Measurements from ENCODE around the gene NSUN5. TPM values are rescaled to one million over a fixed set of nuclear protein-coding genes. Genes with fewer than 3 reads are reported as not detected.

Gene NSUN5
- polyA plus RNA-seq (2011; rRNA removed) = 13.6 and 18.6 TPM in 2 replicates
- 9.7 and 16.0 TPM in 2 replicates for polyA minus RNA-seq (2011; rRNA and poly(A)+ RNA removed)

GRCh38 chr7:73308665-73309214 is at the start of gene NSUN5:
TSS of gene NSUN5 (minus strand) at chr7:73308826. CDS start at chr7:73308790, 36 bp downstream.
- TF ChIP-seq CTCF (IDR thresholded peaks at IDR 0.05; ENCODE audit: low read depth, low read length) = no peak
- DNase-seq (ENCODE audit: low read depth, low spot score) = peak; percentile 6
- Histone ChIP-seq H3K9me3 (ENCODE audit: control insufficient read depth, insufficient read depth, low read length) (no peaks in the 10 kb centered on the region; the same call in 1 of the 2 replicates), H3K4me3 (ENCODE audit: low read depth, low read length) (peak within 1 kb of the TSS; percentile 71), H3K27me3 (ENCODE audit: control insufficient read depth, insufficient read depth, low read length) (no peaks in the 10 kb centered on the region), H3K27ac (ENCODE audit: low read depth, low read length) (no peak within 1 kb of the TSS)
- CTCF ChIA-PET = no interaction called here
- POLR2A ChIA-PET = interaction anchor here (0.6 kb wide), 1 partner anchor 92 kb away, joined by 3 read pairs; no protein-coding TSS in a partner anchor

- no peak for DNase-seq (ENCODE audit: low read depth, low spot score)
- ChIA-PET CTCF (interaction anchor here (1.4 kb wide), 1 partner anchor 32 kb away, joined by 3 read pairs; no protein-coding TSS in a partner anchor), POLR2A (no interaction called here)
- Histone ChIP-seq H3K4me3 (ENCODE audit: low read depth, low read length) (no peak overlapping the region), H3K27me3 (ENCODE audit: control insufficient read depth, insufficient read depth, low read length) (peaks cover 11% of the 10 kb centered on the region), H3K27ac (ENCODE audit: low read depth, low read length) (no peak overlapping the region), H3K9me3 (ENCODE audit: control insufficient read depth, insufficient read depth, low read length) (peaks cover 14% of the 10 kb centered on the region)
- no peak for TF ChIP-seq CTCF (IDR thresholded peaks at IDR 0.05; ENCODE audit: low read depth, low read length)
Observed at GRCh38 chr7:73356159-73356558, 47.5 kb upstream of the NSUN5 start.

- H3K4me3 ChIP-seq (ENCODE audit: low read depth, low read length) = no peak overlapping the region
- H3K9me3 ChIP-seq (ENCODE audit: control insufficient read depth, insufficient read depth, low read length) = peaks cover 10% of the 10 kb centered on the region
- no peak overlapping the region for H3K27ac ChIP-seq (ENCODE audit: low read depth, low read length)
- ChIA-PET POLR2A (no interaction called here), CTCF (interaction anchor here (1.4 kb wide), 1 partner anchor 30 kb away, joined by 3 read pairs; no protein-coding TSS in a partner anchor)
- DNase-seq (ENCODE audit: low read depth, low spot score) = no peak
- no peak for TF ChIP-seq CTCF (IDR thresholded peaks at IDR 0.05; ENCODE audit: low read depth, low read length)
- H3K27me3 ChIP-seq (ENCODE audit: control insufficient read depth, insufficient read depth, low read length) = peaks cover 8% of the 10 kb centered on the region
Observed at GRCh38 chr7:73354821-73355220, 46.2 kb upstream of the NSUN5 start.

GRCh38 chr7:73354196-73354595 is 45.6 kb upstream of the NSUN5 start:
- POLR2A ChIA-PET = no interaction called here

More at GRCh38 chr7:73354196-73354595, 45.6 kb upstream of the NSUN5 start:
- Histone ChIP-seq H3K4me3 (ENCODE audit: low read depth, low read length) (no peak overlapping the region), H3K9me3 (ENCODE audit: control insufficient read depth, insufficient read depth, low read length) (peaks cover 8% of the 10 kb centered on the region), H3K27me3 (ENCODE audit: control insufficient read depth, insufficient read depth, low read length) (peaks cover 7% of the 10 kb centered on the region), H3K27ac (ENCODE audit: low read depth, low read length) (no peak overlapping the region)
- CTCF ChIA-PET = no interaction called here
- no peak for DNase-seq (ENCODE audit: low read depth, low spot score)
- TF ChIP-seq CTCF (IDR thresholded peaks at IDR 0.05; ENCODE audit: low read depth, low read length) = no peak

All from AG04450 (cell line).